SK-N-MC (cell line): Measurements from ENCODE around the gene HEMGN.

ENCODE experiments used
- EZH2 ChIP-seq: fragments of 200-600 bp; sonication (generic); IDR thresholded peaks from one replicate; pipeline ENCODE4 v1.6.1; 2017; ENCODE audit warnings: antibody characterized with exemption
- FOXP2 ChIP-seq: optimal IDR thresholded peaks from 2 replicates; pipeline ENCODE3; 2011; ENCODE audit warnings: mild to moderate bottlenecking, moderate library complexity; ENCODE audit not compliant: insufficient read depth; ENCODE audit errors: extremely low read length, control extremely low read depth
- POLR2AphosphoS5 ChIP-seq: IDR thresholded peaks from 2 replicates; pipeline ENCODE4 v1.6.1; 2012; ENCODE audit warnings: mild to moderate bottlenecking, low read depth, low read length, borderline replicate concordance

GRCh38 chr9:97934321-97935115 is 3.5 kb downstream of the HEMGN start:
- TF ChIP-seq POLR2AphosphoS5 (no peak), EZH2 (no peak), FOXP2 (no peak)
